Neural progenitor cell (in vitro differentiated cells): ENCODE measurements around the gene ZNF813. TPM values are rescaled to one million over a fixed set of nuclear protein-coding genes. Genes with fewer than 3 reads are reported as not detected.
A peak's percentile ranks its signal among the peaks of the same experiment; 100 is the strongest.
"Not testable (repeated sequence)": the region's sequence is repeated elsewhere in the genome, so short reads cannot be mapped to it uniquely, and the experiment has no call there.

Source experiments
- DNase-seq: peaks from one replicate; pipeline ENCODE4 v3.0.0-alpha.2; 2016; ENCODE audit warnings: low spot score
- H2AFZ ChIP-seq: fragments of 200-600 bp; sonication (generic); replicated peaks from 2 replicates; pipeline ENCODE4 v1.6.1; 2016; ENCODE audit warnings: antibody characterized with exemption
- H3F3A ChIP-seq: fragments of 200-600 bp; sonication (generic); 2 replicates; pipeline ENCODE4 v1.6.1; 2016; ENCODE audit warnings: antibody characterized with exemption, low read depth
- H3K27ac ChIP-seq: fragments of 200-600 bp; sonication (generic); 2 replicates; pipeline ENCODE4 v1.5.1; 2016; ENCODE audit warnings: mild to moderate bottlenecking
- H3K27me3 ChIP-seq: fragments of 200-600 bp; sonication (generic); 2 replicates; pipeline ENCODE4 v1.6.1; 2016; ENCODE audit warnings: mild to moderate bottlenecking, moderate library complexity
- H3K36me3 ChIP-seq: fragments of 200-600 bp; sonication (generic); 2 replicates; pipeline ENCODE4 v1.5.1; 2016
- H3K4me1 ChIP-seq: fragments of 200-600 bp; sonication (generic); 2 replicates; pipeline ENCODE4 v1.6.1; 2016; ENCODE audit warnings: mixed run types
- H3K4me2 ChIP-seq: fragments of 200-600 bp; sonication (generic); 2 replicates; pipeline ENCODE4 v1.6.1; 2016
- H3K4me3 ChIP-seq: fragments of 200-600 bp; sonication (generic); 2 replicates; pipeline ENCODE4 v1.5.1; 2016
- H3K79me2 ChIP-seq: fragments of 200-600 bp; sonication (generic); 2 replicates; pipeline ENCODE4 v1.6.1; 2016; ENCODE audit warnings: low read depth
- H3K9ac ChIP-seq: fragments of 200-600 bp; sonication (generic); 2 replicates; pipeline ENCODE4 v1.6.1; 2016
- H3K9me3 ChIP-seq: fragments of 200-600 bp; sonication (generic); 2 replicates; pipeline ENCODE4 v1.5.1; 2016; ENCODE audit warnings: low read depth
- H4K20me1 ChIP-seq: fragments of 200-600 bp; sonication (generic); 2 replicates; pipeline ENCODE4 v1.6.1; 2016; ENCODE audit warnings: low read depth
- H3K27ac Mint-ChIP-seq: 3 replicates; pipeline ENCODE4 v1.8.0; 2021; ENCODE audit warnings: mixed read lengths
- H3K27me3 Mint-ChIP-seq: 2 replicates; pipeline ENCODE4 v1.8.0; 2022; ENCODE audit warnings: low read depth, mild to moderate bottlenecking, inconsistent platforms, moderate library complexity, mixed read lengths; ENCODE audit not compliant: insufficient read depth
- H3K36me3 Mint-ChIP-seq: 3 replicates; pipeline ENCODE4 v1.8.0; 2021; ENCODE audit warnings: mixed read lengths
- H3K4me1 Mint-ChIP-seq: 3 replicates; pipeline ENCODE4 v1.8.0; 2021; ENCODE audit warnings: mixed read lengths
- H3K4me3 Mint-ChIP-seq: 3 replicates; pipeline ENCODE4 v1.8.0; 2021; ENCODE audit warnings: mild to moderate bottlenecking, moderate library complexity, mixed read lengths
- H3K9me3 Mint-ChIP-seq: 3 replicates; pipeline ENCODE4 v1.8.0; 2020; ENCODE audit warnings: mixed read lengths
- CTCF ChIP-seq: fragments of 200-600 bp; sonication (generic); IDR thresholded peaks from 2 replicates; pipeline ENCODE4 v1.5.1; 2017; ENCODE audit warnings: antibody characterized with exemption, mild to moderate bottlenecking
- EZH2 ChIP-seq: fragments of 200-600 bp; sonication (generic); IDR thresholded peaks from 2 replicates; pipeline ENCODE4 v1.6.1; 2017; ENCODE audit warnings: antibody characterized with exemption, mild to moderate bottlenecking, moderate library complexity
- EZH2phosphoT487 ChIP-seq: fragments of 200-600 bp; sonication (generic); IDR thresholded peaks from 2 replicates; pipeline ENCODE4 v1.6.1; 2017; ENCODE audit warnings: antibody characterized with exemption
- total RNA-seq: library from RNA; depleted of rRNA; stranded (reverse); fragments of >200 nt; gene quantifications from 2 replicates; pipeline ENCODE4 v1.2.3, GENCODE V29; 2015; ENCODE audit warnings: low replicate concordance

The ZNF813 gene
- total RNA-seq, 1 donor from 2014 or later, result 24.3 TPM

DNA sequence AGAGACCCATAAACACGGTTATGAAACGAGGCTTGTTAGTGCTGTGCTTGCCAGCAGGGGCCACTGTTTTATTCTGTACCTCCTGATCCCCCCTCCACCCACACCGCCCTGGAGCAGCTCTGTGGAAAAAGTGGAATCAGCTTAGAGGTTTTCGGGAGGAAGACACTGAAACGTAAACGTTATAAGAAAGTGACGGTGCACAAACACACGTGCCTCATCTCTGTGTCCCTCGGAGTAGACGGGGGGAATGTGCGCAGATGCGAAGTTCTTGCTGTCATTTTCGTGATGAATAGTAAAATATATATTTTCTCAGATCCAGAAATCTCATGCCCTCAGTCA lies 36.8 kb downstream of the ZNF813 start:
- H3K4me2 ChIP-seq, result peak overlapping the region; percentile 44
- H3K4me3 ChIP-seq, H3F3A ChIP-seq, H2AFZ ChIP-seq, H3K27me3 Mint-ChIP-seq, H3K27me3 ChIP-seq, H4K20me1 ChIP-seq, H3K27ac Mint-ChIP-seq, H3K27ac ChIP-seq, H3K4me3 Mint-ChIP-seq, H3K9ac ChIP-seq, H3K4me1 Mint-ChIP-seq, H3K36me3 ChIP-seq, H3K4me1 ChIP-seq, H3K9me3 ChIP-seq, H3K79me2 ChIP-seq, H3K36me3 Mint-ChIP-seq: not testable (repeated sequence)
- peak; percentile 29 for TF ChIP-seq CTCF
- DNase-seq, result peak; percentile 32
- H3K9me3 Mint-ChIP-seq, result peaks cover 10% of the 10 kb centered on the region

DNA sequence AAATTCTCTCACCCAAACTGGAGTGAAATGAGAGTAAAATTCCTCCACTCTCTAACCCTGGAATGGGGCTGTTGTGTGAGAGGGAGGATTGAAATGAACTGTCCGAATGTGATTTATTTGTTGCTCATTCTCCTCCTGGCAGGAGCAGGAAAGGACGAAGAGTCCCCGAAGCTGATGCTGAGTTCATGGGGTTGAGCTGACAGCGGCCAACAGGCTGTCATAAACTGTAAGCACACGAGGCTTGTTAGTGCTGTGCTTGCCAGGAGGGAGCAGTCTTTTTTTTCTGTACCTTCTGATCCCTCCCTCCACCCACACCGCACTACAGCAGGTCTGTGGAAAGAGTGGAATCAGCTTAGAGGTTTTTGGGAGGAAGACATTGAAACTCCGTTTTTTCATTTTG lies 37.4 kb downstream of the ZNF813 start:
- Histone ChIP-seq H3K9me3 (no peaks in the 10 kb centered on the region), H3F3A (no peaks in the 10 kb centered on the region), H3K27ac (no peak overlapping the region), H3K9ac (no peak overlapping the region), H3K4me3 (no peak overlapping the region), H3K79me2 (no peaks in the 10 kb centered on the region), H3K4me1 (no peaks in the 10 kb centered on the region), H3K4me2 (no peak overlapping the region), H3K36me3 (no peaks in the 10 kb centered on the region), H4K20me1 (no peaks in the 10 kb centered on the region), H2AFZ (no peak overlapping the region), H3K27me3 (no peaks in the 10 kb centered on the region)
- Mint-ChIP-seq H3K9me3 (peaks cover 12% of the 10 kb centered on the region), H3K27me3 (peaks cover 10% of the 10 kb centered on the region), H3K27ac (no peak overlapping the region), H3K4me3 (no peak overlapping the region), H3K4me1 (no peaks in the 10 kb centered on the region), H3K36me3 (no peaks in the 10 kb centered on the region)
- no peak for TF ChIP-seq EZH2
- no peak for TF ChIP-seq CTCF
- no peak for TF ChIP-seq EZH2phosphoT487
- DNase-seq, result no peak

- no peak overlapping the region for H3K4me2 ChIP-seq
- no peak overlapping the region for H3K4me3 ChIP-seq
- no peaks in the 10 kb centered on the region for H3F3A ChIP-seq
- DNase-seq, result no peak
- H3K4me3 Mint-ChIP-seq, result no peak overlapping the region
- no peak overlapping the region for H3K27ac Mint-ChIP-seq
- no peaks in the 10 kb centered on the region for H3K79me2 ChIP-seq
- H3K4me1 ChIP-seq, result no peaks in the 10 kb centered on the region
- H4K20me1 ChIP-seq, result no peaks in the 10 kb centered on the region
- H3K27me3 ChIP-seq, result no peaks in the 10 kb centered on the region
- no peaks in the 10 kb centered on the region for H3K4me1 Mint-ChIP-seq
- no peaks in the 10 kb centered on the region for H3K36me3 Mint-ChIP-seq
- H3K9me3 ChIP-seq, result no peaks in the 10 kb centered on the region
- H3K27me3 Mint-ChIP-seq, result peaks cover 10% of the 10 kb centered on the region
- no peaks in the 10 kb centered on the region for H3K36me3 ChIP-seq
- H2AFZ ChIP-seq, result no peak overlapping the region
- H3K27ac ChIP-seq, result no peak overlapping the region
- peaks cover 12% of the 10 kb centered on the region for H3K9me3 Mint-ChIP-seq
- H3K9ac ChIP-seq, result no peak overlapping the region
- TF ChIP-seq CTCF, result no peak
- no peak for TF ChIP-seq EZH2phosphoT487
- no peak for TF ChIP-seq EZH2
Measured at GRCh38 chr19:53506728-53507127, 39.2 kb downstream of the ZNF813 start.
